ENCODE data around the gene CALHM3.

The CALHM3 gene

DNA sequence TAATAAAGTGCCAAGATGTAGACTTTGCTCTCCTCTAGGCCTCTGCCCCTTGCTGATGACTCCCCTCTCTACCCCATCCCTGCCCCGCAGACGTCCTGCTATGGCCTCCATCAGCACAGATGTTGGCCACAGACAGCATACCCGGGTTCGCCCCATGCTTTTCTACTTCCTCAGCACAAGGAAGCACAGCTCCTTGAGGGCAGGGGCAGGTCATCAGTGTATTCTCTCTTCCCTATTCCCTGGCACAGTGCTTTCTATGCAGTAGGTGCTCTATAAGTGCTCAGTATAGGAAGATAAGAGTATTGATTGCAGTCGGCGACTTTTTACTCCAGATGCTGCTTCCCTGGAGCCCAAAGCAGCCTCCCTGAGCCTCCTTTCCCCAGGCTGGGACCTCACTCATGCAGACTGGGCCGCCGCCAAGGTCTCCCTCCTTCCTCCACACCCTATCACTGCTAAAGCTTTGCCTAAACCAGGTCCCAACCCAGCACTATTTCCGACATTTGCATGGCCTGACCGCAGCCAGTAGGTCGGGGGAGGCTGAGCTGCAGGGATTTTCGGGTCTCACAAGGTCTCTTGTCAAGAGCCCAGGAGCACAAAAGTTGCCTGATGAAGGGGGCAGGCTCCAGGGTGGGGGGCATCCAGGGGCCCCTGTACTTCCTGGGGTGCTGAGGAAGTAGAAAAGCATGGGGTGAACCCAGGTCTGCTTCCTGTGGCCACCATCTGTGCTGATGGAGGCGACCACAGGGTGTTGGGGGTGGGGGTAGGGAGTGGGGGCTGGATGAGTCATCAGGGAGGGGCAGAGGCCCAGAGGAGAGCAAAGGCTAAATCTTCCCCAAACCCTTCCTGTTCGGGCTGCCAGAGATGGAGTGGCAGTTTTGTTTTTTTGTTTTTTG, 8.0 kb downstream of the CALHM3 start:
- DNase-seq, result peak; percentile 68

DNA sequence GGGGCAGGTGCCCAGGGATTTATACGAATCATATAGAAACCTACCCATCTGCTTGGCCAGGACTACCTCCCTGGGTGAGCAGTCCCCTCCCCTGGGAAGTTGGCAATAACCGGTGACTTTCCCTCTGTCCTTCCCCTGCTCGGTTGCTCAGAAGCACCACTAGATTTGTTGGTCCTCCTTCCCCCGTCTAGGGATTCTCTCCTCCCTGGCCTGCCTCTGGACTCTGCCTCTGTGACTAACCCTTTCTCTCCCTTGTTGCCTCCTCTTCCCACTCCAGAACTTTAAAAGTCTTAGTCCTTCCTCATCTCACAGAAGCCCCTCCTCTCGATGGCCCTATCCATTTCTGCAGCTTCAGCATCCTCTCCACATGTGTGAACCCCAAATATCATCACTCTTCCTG, 9.8 kb downstream of the CALHM3 start:
- DNase-seq, result no peak

DNA sequence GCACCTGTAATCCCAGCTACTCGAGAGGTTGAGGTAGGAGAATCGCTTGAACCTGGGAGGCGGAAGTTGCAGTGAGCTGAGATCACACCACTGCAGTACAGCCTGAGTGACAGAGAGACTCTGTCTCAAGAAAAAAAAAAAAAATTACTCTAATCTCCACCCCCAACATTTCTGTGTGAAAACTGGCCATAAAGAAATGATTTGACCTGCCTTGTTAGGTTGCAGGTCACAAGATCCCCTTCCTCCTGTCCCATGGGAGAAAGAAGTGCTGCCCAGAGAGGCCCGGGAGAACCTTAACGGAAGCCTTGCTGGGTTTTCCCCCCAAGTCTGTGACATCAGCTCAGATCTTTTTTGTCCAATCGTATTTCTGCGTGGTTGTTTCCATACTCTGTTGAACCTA, 11.6 kb downstream of the CALHM3 start:
- no peak for DNase-seq

DNA sequence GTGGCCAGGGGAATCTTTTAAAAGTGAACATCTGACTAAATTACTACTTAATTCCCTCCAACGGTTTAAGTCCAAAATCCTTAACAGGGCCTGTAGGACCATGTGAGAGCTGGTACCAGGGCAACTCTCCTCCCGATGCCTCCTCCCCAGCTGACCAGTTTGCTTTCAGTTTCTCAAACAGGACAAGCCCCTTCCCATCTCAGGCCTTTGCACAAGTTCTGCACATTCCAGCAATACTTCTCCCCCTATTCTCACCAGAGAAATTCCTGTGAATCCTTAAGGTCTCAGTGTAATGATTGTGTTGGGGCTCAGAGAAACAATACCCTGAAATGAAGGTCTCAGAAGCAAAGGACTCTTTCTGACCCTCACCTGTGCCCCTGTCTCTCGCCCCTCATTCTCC, 12.3 kb downstream of the CALHM3 start:
- no peak for DNase-seq

DNA sequence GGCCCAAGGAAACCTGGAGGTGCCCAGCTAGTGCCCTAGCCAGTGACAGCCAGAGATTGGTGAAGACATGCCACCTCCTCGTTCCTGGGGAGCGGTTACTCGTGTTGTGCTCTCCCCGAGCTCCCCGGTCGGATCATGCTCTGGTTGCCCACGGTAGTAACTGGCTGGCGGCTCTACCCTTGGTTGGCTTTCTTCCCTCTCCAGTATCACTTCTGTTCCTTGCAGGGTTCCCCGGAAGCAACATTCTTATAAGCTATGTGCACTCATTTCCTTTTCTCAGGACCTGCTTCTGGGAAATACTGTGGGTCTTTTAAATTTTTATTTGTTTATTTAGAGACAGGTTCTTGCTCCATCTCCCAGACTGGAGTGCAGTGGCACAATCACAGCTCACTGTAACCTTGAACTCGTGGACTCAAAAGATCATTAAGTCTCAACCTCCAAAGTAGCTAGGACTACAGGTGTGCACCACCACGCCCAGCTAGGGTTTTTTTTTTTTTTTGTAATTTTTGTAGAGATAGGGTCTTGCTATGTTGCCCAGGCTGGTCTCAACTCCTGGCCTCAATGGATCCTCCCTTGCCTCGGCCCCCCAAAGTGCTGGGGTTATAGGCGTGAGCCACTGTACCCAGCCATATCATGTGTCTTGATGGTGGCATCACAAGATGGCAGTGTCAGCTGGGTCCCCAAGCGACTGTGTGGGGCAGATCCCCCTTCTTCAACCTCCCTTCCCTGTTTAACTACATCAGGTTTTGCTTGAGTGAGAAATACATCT, 13.4 kb downstream of the CALHM3 start:
- DNase-seq, result no peak

DNA sequence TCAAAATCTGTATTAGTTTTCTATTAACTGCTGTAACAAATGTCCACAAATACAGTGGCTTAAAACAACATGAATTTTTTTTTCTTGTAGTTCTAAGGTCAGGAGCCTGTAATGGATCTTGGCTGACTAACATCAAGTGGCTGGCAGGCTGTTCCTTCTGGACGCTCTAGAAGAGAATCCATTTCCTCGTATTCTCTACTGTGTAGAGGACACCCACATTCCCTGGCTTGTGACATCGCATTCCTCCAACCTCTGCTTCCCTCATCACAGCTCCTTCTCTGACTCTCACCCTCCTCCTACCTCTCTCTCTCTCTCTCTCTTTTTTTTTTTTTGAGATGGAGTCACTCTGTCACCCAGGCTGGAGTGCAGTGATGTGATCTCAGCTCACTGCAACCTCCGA, 15.5 kb downstream of the CALHM3 start:
- no peak for DNase-seq

DNA sequence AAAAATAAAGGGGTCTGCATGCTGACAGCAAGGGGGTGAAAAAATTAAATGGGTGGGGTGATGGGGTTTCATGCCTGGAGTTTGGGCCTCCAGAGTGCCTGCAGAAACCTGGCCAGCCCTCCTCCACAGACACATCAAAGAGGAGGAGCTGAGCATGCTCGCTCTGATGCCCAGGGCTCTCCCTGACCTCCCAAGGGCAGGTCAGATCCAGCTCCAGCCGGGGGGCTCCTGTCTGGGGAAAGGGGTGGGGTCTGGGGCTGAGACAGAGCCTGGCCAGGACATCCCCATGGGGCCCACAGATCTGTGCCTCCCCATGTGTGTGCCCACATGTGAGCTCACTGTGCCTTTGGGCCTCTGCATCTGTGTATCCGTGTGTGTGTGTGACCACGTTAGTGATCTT, 19.4 kb downstream of the CALHM3 start:
- DNase-seq, result no peak

DNA sequence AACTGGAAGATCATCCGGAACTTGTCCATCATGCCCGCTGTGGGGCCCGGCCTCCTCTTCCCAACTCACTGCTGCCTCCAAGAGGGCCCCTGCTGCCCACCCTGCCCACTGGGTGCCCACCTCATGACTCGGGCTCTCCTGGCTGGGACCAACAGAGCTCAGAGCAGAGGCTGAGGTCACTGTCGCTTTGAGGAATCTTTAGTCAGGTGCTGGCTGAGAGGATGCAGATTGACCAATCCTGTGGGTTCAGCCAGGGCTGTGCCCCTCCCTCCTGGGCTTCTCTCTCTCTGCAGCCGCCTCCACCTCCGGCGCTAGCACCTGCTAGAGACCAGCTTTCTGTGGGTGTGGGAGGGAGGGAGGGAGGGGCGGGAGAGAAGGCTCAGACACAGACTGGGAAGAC, 20.3 kb downstream of the CALHM3 start, which contains the start of gene CALHM1:
Gene CALHM1 (minus strand): TSS at position 181 of the 400 bp plus-strand sequence. CDS start 149 bp downstream, at position 32.
- DNase-seq, result no peak

DNA sequence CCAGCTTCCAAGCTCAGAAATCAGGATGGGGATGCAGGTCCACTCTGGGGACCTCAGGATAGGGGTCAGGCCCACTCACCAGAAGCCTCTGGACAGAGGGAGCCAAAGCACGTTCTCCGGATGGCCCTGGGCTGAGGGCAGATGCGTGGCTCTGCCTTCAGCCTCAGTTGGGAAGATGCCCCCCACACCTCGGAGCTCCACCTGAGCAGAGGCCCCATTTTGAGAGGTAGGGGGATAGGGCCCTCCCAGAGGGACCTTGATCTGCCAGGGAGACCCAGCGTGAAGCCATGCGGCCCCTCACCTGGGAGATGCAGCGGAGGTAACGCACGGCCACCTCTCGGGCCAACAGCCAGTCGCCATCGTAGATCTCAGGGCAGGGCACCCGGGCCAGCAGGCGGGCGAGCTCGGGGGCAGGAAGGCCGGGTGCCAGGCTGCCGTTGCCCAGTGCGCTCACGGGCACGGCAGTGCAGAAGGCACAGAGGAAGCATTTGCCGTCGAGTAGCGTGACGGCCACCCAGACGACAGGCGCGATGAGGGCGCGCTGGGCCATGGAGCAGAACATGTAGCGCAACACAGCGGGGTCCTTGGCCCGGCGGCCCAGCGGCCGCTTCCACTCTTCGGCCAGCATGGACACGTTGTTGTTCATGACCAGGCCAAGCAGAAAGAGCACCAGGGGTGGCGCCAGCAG, 21.0 kb downstream of the CALHM3 start:
- DNase-seq, result no peak

DNA sequence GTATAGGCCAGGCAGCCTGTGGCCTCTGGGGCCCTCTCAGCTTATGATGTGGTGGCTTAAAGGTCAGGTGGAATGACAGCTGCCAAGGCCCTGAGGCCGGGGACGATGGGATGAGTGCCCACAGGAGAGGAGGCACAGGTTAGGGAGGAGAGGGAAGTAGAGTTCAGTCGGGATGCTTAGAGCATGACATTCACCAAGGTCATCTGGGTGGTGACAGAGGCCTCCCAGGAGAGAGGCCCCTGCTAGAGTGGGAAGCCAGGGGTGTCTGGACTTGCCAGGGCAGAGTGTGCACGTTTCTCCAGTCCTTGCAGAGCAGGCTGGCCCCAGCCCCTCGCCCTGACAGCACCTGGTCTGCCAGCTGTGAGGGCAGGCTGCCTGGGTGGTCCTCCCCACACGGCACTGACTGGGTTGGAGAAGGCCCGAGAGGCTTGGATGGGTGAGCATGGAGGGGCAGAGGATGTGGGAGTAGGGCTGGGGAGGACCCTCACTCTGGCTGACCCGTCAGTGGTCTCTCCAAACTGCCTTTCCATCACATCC, 21.8 kb downstream of the CALHM3 start:
- no peak for DNase-seq

DNA sequence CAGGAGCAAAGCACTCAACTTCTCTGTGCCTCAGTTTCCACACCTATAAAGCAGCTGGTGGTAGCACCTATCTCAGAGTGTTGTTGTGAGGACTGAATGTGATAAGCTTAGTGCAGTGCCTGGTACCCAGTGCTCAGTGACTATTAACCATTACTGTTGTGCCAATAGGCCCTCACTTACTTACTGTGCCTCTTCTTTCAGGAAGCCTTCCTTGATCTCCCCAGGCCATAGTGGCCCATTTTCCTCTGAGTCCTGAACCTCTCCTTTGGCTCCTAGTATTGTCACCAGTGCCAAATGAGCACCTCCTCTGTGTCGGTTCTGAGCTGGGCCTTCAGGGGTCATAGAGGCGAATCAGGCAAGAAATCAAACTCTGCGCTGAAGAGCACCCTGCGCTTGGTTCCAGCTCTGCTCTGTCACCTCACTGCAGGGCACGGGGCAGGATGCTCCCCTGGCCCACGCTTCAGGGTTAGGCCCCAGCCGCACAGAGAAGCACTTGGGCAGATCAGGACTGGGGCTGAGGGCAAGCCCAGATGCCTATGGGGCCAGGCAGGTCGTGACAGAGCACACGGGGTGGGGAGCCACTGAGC, 22.9 kb downstream of the CALHM3 start:
- no peak for DNase-seq

DNA sequence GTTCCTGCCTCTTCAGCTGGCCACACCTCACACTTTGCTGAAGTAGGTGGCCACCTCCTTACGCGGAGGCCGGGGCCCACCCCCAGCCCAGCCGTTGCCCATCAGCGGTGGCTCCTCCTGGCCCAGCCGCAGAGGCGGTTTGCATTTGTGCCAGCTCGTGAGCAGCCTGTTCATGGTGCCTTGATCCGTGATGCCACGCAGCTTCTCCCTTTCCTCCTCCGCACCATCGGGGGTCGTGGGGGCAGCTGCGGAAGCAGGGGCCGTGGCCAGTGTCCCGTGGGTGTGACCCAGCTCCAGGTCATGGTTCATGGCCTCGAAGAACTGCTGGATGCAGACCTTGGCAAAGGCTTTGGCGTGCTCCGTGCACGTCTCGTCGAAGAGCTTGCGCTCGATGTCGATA, 23.8 kb downstream of the CALHM3 start:
- no peak for DNase-seq

DNA sequence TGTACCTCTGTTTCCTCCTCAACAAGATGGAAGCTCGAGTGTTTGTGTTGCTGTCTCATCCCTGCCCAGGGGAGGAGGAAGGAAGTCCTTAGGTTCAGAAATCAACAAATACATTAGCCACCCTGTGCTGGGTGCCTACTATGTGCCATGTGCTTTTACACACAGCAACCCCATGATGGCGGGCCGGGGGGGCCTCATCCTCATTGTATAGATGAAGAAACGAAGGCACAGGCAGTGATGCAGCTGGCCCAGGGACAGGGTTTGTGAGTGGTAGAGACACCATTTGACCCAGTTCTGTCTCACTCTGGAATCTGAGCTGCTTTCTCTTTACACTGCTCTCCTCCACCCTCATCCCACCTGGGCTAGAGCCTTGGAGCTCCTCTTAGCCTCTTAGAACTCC, 25.0 kb downstream of the CALHM3 start:
- no peak for DNase-seq

DNA sequence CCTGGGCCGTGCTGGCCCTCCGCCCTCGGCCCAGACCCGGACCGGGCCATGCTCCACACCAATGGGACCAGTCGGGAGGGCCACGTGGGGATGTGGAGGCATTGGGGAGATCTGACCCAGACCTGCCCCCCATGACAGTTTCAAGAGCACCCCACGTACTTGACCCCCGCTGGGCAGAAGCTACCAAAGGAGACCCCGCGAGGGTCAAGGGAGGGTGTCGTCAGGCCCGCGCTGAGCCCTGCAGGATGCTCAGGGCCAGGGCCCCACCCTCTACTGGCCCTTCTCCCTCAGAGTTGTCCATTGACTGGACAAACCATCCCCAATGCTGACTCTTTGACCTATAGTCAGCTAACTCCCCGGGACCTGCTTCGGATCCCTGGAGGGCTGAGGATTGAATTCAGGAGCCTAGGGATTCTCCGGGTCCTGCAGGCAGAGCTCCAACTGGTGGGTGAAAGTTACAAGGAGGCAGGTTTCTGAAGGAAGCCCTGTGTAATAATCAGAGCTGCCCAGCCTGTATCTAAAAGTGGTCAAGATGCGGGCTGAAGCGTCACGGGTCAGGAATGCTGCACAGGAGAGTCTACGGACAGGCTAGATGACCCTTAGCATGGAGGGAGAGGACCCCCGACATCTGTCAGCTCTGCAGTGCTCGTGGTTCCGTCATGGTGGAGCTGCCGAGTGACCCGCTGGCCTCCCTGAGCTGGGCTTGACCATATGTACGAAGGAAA, 26.4 kb downstream of the CALHM3 start:
- no peak for DNase-seq

DNA sequence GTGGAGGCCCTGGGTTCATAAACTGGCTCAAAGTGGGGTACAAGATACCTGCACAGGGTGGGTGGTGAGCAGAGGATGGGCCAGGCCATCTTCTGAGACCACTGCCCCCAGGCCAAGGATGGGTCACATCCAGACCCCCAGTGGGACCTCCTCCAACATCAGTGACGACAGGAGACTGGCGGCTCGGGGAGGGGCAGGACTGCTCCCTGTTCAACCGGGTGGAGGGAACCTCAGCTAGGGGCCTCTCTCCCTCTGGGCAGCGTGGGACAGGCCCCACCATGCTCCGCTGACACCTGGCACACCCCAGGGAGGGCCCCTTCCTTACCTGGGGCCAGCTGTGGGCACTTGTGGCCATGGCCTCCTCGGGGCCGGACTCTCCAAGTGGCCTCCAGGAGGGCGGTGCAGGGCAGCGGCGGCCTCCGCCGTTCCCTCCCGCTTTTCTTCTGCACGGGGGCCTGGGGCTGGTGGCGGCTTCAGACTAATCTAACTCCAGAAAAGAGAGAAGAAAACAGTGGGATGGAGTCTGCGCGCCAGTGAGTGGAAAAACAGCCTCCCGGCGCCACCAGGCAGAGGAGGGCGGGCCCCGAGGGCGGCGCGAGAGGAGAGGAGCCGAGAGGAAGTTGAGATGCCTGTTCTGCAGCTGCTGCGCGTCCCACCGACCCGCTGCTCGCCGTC, 27.1 kb downstream of the CALHM3 start, which contains the start of gene CALHM2:
Gene CALHM2 (minus strand): TSS at position 540 of the 675 bp plus-strand sequence. CDS start 2,429 bp downstream, outside the sequence.
- peak; percentile 62 for DNase-seq

DNA sequence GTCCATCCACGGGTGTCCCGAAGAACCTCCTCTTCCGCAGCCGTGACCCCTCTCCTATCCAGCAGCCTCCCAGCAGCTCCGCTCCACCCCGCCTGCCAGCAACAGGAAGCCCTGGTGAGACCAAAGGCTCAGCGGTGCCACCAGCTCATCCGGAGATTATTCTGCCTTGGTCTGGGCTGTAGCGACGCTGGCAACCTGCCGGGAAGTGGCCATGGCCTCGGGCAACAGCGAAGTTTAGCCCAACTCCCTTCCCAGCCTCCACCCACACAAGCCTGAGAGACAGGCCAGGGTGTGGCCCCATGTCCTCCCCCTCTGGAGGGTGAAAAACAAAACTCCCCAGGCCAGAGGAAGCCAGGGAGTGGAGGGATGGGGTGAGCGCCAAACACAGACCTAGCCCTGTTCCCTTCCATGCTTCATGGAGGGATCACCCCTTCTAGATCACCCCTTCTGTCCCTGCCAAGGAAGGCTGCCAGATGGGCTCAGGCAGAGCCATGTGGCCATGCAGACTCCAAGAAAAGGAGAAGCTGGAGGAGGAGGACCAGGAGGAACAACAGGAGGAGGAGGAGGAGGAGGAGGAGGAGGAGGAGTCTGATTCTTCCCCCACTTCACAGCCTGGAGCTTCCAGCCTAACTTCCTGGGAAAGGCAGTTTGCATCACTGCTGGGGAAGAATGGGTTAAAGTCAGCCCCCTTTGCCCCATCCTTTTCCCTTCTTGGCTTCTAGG, 27.8 kb downstream of the CALHM3 start:
- peak; percentile 37 for DNase-seq

DNA sequence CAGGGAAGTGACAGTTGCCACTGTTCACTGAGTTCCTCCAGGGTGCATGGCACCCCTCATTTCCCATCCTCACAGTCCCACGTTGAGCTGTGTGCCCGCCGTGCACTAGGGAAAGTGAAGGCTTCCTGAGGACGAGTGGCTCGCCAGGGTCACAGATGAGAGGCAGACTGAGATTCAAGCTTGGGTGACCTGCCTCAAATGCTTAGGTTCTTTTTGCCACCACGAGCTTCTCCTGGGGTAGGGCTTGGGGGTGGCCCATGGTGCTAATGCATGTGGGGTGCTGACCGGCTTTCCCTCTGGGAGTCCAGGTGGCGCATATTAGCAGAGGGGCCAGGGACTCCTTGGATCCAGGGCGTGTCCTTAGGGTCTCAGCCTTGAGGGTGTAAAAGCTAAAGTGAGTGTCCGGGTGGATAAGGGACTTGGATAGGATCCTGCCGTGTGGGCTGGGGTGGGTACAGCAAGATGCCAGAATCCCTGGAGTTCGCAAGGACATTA, 28.8 kb downstream of the CALHM3 start:
- DNase-seq, result no peak

DNA sequence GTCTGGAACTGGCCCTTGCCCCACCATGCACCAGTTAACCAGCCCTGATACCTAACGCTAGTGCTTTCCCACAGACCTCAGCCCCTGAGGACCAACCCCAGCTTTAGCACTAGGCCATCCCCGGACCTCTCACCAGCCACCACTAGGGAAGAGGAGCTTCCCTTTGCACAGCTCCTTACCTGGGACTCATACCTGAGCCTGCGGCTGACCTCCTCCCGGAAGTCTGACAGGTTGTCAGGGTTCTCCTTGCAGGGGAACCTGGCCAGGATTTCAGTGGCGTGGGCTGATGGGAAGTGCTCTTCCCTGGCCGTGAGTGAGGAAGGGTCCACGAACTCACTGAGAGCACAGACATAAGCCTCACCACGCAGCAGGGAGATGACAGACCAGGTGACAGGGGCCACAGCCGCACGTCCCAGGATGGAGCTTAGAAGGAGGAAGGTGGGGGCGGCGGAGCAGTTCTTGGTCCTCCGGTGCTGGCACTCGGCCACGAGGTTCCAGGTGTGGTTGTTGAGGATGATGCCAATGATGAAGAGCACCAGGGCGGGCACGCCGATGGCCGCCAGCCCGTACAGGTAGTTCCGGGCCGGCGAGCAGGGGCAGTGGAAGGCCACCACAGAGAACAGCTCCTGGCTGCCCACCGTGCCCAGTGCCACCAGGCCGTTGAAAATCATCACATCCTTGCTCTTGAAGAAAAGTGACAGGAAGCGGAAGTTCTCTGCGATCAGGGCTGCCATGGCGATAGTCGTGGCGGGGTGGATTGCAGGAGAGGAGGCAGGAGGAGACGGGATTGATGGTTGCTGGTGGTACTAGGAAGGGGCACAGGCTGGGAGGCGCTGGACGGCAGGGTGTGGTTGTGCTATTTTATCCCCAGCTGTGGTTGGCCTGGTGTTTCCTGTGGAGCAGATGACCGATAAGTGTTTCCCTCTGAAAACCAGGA, 29.6 kb downstream of the CALHM3 start:
- no peak for DNase-seq

DNA sequence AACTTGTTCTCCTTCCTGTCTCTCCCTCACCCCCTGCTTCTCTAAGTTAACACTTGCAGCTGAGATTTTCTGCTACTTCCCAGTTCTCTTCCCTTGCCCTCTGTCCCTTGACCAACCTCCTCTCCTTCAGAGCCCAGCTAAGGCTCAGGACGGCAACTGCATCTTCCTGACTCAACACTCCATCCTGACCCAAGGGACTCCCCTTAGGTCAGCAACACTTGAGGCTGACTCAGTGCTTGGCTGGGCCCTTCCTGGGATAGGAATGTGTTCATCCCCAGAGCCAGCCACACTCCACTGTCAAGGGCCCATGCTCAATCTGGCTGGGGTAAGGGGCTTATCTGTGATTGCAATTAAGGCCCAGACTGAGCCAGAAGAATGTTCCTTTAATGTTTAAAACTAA, 30.3 kb downstream of the CALHM3 start:
- DNase-seq, result no peak

Measured in stimulated activated naive CD4-positive, alpha-beta T cell treated with Interleukin-2 at 50 U/mL for 16 hours (primary cell).